OCI-LY1 (cell line): ENCODE measurements around the gene CLK1.

Experiments used
- CTCF ChIP-seq: fragments of 200-600 bp; sonication (generic), shearing (Covaris generic); IDR thresholded peaks from 2 replicates; pipeline ENCODE4 v1.5.1; 2017; ENCODE audit warnings: mild to moderate bottlenecking, antibody characterized with exemption, low read length, moderate library complexity, mixed read lengths
- EZH2 ChIP-seq: fragments of 200-600 bp; sonication (generic), shearing (Covaris generic); IDR thresholded peaks from 2 replicates; pipeline ENCODE4 v1.8.0; 2017; ENCODE audit warnings: borderline replicate concordance, mixed run types, mild to moderate bottlenecking, antibody characterized with exemption, low read length, moderate library complexity, mixed read lengths

GRCh38 chr2:200829258-200829655 lies 35.2 kb downstream of the CLK1 start:
- no peak for TF ChIP-seq CTCF
- no peak for TF ChIP-seq EZH2
